Neural cell (in vitro differentiated cells): Measurements from ENCODE around the gene ADGRD1. TPM values are rescaled to one million over a fixed set of nuclear protein-coding genes. Genes with fewer than 3 reads are reported as not detected.

Experiments used
- H2AFZ ChIP-seq: fragments of 200-600, 300-800 bp; sonication (generic), shearing (Covaris generic); 2 replicates; pipeline ENCODE4 v1.6.0; 2014; ENCODE audit warnings: low read depth, mild to moderate bottlenecking, antibody characterized with exemption, low read length, moderate library complexity
- H3F3A ChIP-seq: fragments of 200-600 bp; shearing (Covaris generic); 2 replicates; pipeline ENCODE4 v1.6.1; 2016; ENCODE audit warnings: mild to moderate bottlenecking, moderate library complexity, mixed read lengths, antibody characterized with exemption, low read length; ENCODE audit not compliant: insufficient read depth, poor library complexity, severe bottlenecking
- H3K27ac ChIP-seq: fragments of 200-600, 300-800 bp; sonication (generic), shearing (Covaris generic); 2 replicates; pipeline ENCODE4 v1.5.1; 2014; ENCODE audit warnings: mild to moderate bottlenecking, low read length, moderate library complexity
- H3K27me3 ChIP-seq: fragments of 300-800, 200-600 bp; sonication (generic), shearing (Covaris generic); 2 replicates; pipeline ENCODE4 v1.6.0; 2014; ENCODE audit warnings: mild to moderate bottlenecking, low read depth, low read length, moderate library complexity; ENCODE audit not compliant: insufficient read depth
- H3K36me3 ChIP-seq: fragments of 300-800, 200-600 bp; sonication (generic), shearing (Covaris generic); 2 replicates; pipeline ENCODE4 v1.5.1; 2014; ENCODE audit warnings: mild to moderate bottlenecking, antibody characterized with exemption, low read length, moderate library complexity; ENCODE audit not compliant: insufficient read depth
- H3K4me2 ChIP-seq: fragments of 300-800, 200-600 bp; sonication (generic), shearing (Covaris generic); 2 replicates; pipeline ENCODE4 v1.6.0; 2014; ENCODE audit warnings: mild to moderate bottlenecking, low read length
- H3K4me3 ChIP-seq: fragments of 300-800, 200-600 bp; sonication (generic), shearing (Covaris generic); 2 replicates; pipeline ENCODE4 v1.5.1; 2014; ENCODE audit warnings: mild to moderate bottlenecking, low read length, moderate library complexity
- H3K79me2 ChIP-seq: fragments of 200-600 bp; shearing (Covaris generic); replicated peaks from 2 replicates; pipeline ENCODE4 v1.6.0; 2014; ENCODE audit warnings: mild to moderate bottlenecking, low read length, moderate library complexity; ENCODE audit not compliant: insufficient read depth
- H3K9ac ChIP-seq: fragments of 300-800, 200-600 bp; sonication (generic), shearing (Covaris generic); 2 replicates; pipeline ENCODE4 v1.6.1; 2016; ENCODE audit warnings: mild to moderate bottlenecking, low read length, mixed read lengths
- H3K9me2 ChIP-seq: fragments of 200-600 bp; shearing (Covaris generic); 2 replicates; pipeline ENCODE4 v1.6.1; 2016; ENCODE audit warnings: mild to moderate bottlenecking, low read length, mixed read lengths; ENCODE audit not compliant: insufficient read depth
- H3K9me3 ChIP-seq: fragments of 200-600, 300-800 bp; sonication (generic), shearing (Covaris generic); 2 replicates; pipeline ENCODE4 v1.6.1; 2016; ENCODE audit warnings: mild to moderate bottlenecking, mixed run types, low read length, moderate library complexity, mixed read lengths
- H4K20me1 ChIP-seq: fragments of 200-600 bp; shearing (Covaris generic); 2 replicates; pipeline ENCODE4 v1.6.1; 2016; ENCODE audit warnings: mild to moderate bottlenecking, mixed run types; ENCODE audit not compliant: insufficient read depth
- EP300 ChIP-seq: fragments of 450-650 bp; conservative IDR thresholded peaks from 2 replicates; pipeline ENCODE4 v1.6.1; 2014; ENCODE audit warnings: antibody characterized with exemption, mild to moderate bottlenecking, moderate library complexity; ENCODE audit not compliant: poor library complexity, severe bottlenecking
- EZH2 ChIP-seq: fragments of 200-600, 300-800 bp; shearing (Covaris generic), sonication (generic); IDR thresholded peaks from 2 replicates; pipeline ENCODE4 v1.6.1; 2014; ENCODE audit warnings: antibody characterized with exemption, low read length, borderline replicate concordance, mild to moderate bottlenecking; ENCODE audit not compliant: insufficient read depth, poor library complexity, severe bottlenecking
- MXI1 ChIP-seq: fragments of 450-650 bp; conservative IDR thresholded peaks from 2 replicates; pipeline ENCODE4 v1.6.1; 2014; ENCODE audit warnings: antibody characterized with exemption, mild to moderate bottlenecking; ENCODE audit not compliant: poor library complexity, severe bottlenecking
- POLR2AphosphoS5 ChIP-seq: IDR thresholded peaks from 2 replicates; pipeline ENCODE4 v1.6.1; 2012
- RAD21 ChIP-seq: fragments of 450-650 bp; conservative IDR thresholded peaks from 2 replicates; pipeline ENCODE4 v1.6.1; 2014; ENCODE audit warnings: antibody characterized with exemption, mild to moderate bottlenecking, moderate library complexity
- SMC3 ChIP-seq: fragments of 450-650 bp; conservative IDR thresholded peaks from 2 replicates; pipeline ENCODE4 v1.6.1; 2014; ENCODE audit warnings: antibody characterized with exemption, mild to moderate bottlenecking, moderate library complexity; ENCODE audit not compliant: poor library complexity
- TAF1 ChIP-seq: IDR thresholded peaks from 2 replicates; pipeline ENCODE4 v1.6.1; 2012; ENCODE audit warnings: low read depth
- polyA plus RNA-seq: library from polyadenylated mRNA; depleted of rRNA; stranded (reverse); fragments of >200 nt; gene quantifications from 2 replicates; pipeline ENCODE4 v1.2.3, GENCODE V29; 2014
- TF ChIP-seq, protein P1 (sequence below): fragments of 450-650 bp; IDR thresholded peaks from 2 replicates; pipeline ENCODE4 v1.5.1; 2014; ENCODE audit warnings: antibody characterized with exemption, mild to moderate bottlenecking, moderate library complexity; ENCODE audit not compliant: poor library complexity, severe bottlenecking
- TF ChIP-seq, protein P2 (sequence below): IDR thresholded peaks from 2 replicates; pipeline ENCODE4 v1.6.1; 2012; ENCODE audit warnings: borderline replicate concordance

ADGRD1 gene
- polyA plus RNA-seq, 1 donor from 2014 or later: 1.7 TPM

DNA sequence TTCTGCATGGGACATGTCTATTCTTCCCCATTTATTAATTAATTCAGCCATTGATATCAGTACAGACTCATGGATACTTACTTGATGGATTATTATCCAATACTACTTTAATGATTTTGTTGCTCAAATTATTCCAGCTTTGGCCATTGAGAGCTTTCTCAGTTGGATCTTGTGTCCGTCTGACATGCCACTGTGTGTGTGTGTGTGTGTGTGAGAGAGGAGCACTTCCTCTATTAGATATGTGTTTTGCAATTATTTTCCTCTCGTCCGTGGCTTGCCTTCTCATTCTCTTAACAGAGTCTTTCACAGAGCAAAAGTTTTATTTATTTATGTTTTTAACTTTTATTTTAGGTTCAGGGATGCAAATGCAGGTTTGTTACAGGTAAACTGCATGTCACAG is 194.2 kb downstream of the ADGRD1 start:
- Histone ChIP-seq H3K27ac (no peak overlapping the region), H3F3A (no peaks in the 10 kb centered on the region), H4K20me1 (no peaks in the 10 kb centered on the region), H3K79me2 (no peaks in the 10 kb centered on the region), H2AFZ (no peak overlapping the region), H3K36me3 (no peaks in the 10 kb centered on the region), H3K9me3 (no peaks in the 10 kb centered on the region), H3K4me3 (no peak overlapping the region), H3K4me2 (no peak overlapping the region), H3K27me3 (no peaks in the 10 kb centered on the region), H3K9me2 (no peaks in the 10 kb centered on the region), H3K9ac (no peak overlapping the region)
- TF ChIP-seq, protein P1, sequence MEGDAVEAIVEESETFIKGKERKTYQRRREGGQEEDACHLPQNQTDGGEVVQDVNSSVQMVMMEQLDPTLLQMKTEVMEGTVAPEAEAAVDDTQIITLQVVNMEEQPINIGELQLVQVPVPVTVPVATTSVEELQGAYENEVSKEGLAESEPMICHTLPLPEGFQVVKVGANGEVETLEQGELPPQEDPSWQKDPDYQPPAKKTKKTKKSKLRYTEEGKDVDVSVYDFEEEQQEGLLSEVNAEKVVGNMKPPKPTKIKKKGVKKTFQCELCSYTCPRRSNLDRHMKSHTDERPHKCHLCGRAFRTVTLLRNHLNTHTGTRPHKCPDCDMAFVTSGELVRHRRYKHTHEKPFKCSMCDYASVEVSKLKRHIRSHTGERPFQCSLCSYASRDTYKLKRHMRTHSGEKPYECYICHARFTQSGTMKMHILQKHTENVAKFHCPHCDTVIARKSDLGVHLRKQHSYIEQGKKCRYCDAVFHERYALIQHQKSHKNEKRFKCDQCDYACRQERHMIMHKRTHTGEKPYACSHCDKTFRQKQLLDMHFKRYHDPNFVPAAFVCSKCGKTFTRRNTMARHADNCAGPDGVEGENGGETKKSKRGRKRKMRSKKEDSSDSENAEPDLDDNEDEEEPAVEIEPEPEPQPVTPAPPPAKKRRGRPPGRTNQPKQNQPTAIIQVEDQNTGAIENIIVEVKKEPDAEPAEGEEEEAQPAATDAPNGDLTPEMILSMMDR: no peak
- TF ChIP-seq, protein P2, sequence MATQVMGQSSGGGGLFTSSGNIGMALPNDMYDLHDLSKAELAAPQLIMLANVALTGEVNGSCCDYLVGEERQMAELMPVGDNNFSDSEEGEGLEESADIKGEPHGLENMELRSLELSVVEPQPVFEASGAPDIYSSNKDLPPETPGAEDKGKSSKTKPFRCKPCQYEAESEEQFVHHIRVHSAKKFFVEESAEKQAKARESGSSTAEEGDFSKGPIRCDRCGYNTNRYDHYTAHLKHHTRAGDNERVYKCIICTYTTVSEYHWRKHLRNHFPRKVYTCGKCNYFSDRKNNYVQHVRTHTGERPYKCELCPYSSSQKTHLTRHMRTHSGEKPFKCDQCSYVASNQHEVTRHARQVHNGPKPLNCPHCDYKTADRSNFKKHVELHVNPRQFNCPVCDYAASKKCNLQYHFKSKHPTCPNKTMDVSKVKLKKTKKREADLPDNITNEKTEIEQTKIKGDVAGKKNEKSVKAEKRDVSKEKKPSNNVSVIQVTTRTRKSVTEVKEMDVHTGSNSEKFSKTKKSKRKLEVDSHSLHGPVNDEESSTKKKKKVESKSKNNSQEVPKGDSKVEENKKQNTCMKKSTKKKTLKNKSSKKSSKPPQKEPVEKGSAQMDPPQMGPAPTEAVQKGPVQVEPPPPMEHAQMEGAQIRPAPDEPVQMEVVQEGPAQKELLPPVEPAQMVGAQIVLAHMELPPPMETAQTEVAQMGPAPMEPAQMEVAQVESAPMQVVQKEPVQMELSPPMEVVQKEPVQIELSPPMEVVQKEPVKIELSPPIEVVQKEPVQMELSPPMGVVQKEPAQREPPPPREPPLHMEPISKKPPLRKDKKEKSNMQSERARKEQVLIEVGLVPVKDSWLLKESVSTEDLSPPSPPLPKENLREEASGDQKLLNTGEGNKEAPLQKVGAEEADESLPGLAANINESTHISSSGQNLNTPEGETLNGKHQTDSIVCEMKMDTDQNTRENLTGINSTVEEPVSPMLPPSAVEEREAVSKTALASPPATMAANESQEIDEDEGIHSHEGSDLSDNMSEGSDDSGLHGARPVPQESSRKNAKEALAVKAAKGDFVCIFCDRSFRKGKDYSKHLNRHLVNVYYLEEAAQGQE: no peak
- TF ChIP-seq RAD21: no peak
- no peak for TF ChIP-seq POLR2AphosphoS5
- no peak for TF ChIP-seq TAF1
- no peak for TF ChIP-seq SMC3
- no peak for TF ChIP-seq EZH2
- TF ChIP-seq MXI1: no peak
- TF ChIP-seq EP300: no peak

- Histone ChIP-seq H3K36me3 (no peaks in the 10 kb centered on the region), H2AFZ (no peak overlapping the region), H4K20me1 (no peaks in the 10 kb centered on the region), H3K27ac (no peak overlapping the region), H3K9me3 (no peaks in the 10 kb centered on the region), H3F3A (no peaks in the 10 kb centered on the region), H3K27me3 (no peaks in the 10 kb centered on the region), H3K9ac (no peak overlapping the region), H3K79me2 (no peaks in the 10 kb centered on the region), H3K9me2 (no peaks in the 10 kb centered on the region), H3K4me3 (no peak overlapping the region), H3K4me2 (no peak overlapping the region)
- no peak for TF ChIP-seq SMC3
- TF ChIP-seq MXI1: no peak
- TF ChIP-seq EP300: no peak
- TF ChIP-seq, protein P1: no peak
- TF ChIP-seq EZH2: no peak
- TF ChIP-seq POLR2AphosphoS5: no peak
- no peak for TF ChIP-seq RAD21
- TF ChIP-seq TAF1: no peak
- TF ChIP-seq, protein P2: no peak
Measured at GRCh38 chr12:131151558-131152345, 198.0 kb downstream of the ADGRD1 start.
